ENCODE measurements around the gene CTIF.

DNA sequence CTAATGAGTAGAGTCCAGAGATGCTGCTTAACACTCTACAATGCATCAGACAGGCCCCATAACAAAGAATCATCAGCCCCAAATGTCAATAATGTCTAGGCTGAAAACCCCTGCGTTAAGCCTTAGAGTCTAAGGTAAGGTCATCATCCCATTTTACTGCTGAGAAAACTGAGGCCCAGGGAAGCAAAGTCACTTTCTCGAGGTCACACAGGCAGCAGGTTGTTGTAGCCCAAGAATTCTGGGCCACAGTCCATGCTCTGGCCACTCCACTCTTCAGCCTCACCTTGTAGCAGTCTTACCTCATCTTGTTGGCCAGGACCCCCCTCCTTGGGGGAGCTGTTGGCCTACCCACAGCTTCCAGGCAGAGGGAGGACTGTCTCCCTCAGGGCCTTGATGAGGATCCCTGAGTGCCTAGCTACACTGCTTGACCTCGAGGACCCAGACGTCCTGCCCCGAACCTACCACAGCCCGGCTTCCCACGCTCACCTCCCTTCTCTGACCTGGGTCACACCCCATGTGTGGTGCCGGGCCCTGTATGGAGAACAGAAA, 357.6 kb downstream of the CTIF start:
- TF ChIP-seq, protein P1, sequence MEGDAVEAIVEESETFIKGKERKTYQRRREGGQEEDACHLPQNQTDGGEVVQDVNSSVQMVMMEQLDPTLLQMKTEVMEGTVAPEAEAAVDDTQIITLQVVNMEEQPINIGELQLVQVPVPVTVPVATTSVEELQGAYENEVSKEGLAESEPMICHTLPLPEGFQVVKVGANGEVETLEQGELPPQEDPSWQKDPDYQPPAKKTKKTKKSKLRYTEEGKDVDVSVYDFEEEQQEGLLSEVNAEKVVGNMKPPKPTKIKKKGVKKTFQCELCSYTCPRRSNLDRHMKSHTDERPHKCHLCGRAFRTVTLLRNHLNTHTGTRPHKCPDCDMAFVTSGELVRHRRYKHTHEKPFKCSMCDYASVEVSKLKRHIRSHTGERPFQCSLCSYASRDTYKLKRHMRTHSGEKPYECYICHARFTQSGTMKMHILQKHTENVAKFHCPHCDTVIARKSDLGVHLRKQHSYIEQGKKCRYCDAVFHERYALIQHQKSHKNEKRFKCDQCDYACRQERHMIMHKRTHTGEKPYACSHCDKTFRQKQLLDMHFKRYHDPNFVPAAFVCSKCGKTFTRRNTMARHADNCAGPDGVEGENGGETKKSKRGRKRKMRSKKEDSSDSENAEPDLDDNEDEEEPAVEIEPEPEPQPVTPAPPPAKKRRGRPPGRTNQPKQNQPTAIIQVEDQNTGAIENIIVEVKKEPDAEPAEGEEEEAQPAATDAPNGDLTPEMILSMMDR (IDR thresholded peaks at IDR 0.05), result no peak
- TF ChIP-seq EP300 (IDR thresholded peaks at IDR 0.05), result no peak
- no peak for TF ChIP-seq POLR2A (IDR thresholded peaks at IDR 0.05)
- TF ChIP-seq POLR2AphosphoS5 (IDR thresholded peaks at IDR 0.05), result no peak
